ENCODE results near the gene MYO15A.

DNA sequence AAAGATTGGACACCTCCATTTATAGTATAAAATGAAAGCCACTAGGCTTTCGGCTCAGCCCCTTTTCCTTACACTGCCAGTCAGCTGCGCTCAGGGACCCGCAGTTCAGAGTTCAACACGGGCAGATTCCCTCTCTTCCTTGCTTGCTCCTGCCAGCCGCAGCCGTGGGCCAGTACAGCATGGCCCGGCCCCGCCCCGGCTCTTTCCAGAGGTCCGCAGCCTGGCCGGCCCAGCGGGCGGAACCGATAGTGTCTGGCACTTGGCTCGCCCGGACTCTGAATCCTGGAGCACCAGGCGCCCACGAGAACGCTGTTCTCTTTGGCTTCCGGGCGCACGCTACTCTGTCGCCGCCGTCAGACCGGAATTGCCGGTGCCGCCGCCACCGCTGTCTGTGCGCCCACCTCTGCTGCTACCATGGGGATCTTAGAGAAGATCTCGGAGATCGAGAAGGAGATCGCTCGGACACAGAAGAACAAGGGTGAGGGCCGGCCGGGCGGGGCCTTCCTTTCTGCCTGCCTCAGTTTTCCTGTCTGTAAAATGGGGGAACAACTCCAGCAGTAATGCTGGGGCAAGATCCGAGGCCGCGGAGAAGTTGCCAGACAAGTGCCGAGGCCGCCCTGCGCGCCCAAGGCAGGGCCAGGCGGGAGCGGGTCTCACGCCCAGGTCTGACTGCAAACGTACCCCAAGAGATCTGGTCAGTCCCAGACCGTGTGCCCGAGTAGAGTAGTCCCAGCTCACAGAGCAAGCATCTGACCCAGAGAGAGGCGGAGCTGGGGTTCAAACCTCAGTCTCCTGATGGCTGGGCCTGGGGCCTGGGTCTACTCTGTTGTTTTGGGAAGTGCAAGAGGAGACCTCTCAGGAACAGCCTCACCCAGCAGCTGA, 20.7 kb upstream of the MYO15A start, which contains the start of gene DRG2:
- TF ChIP-seq, protein P1, sequence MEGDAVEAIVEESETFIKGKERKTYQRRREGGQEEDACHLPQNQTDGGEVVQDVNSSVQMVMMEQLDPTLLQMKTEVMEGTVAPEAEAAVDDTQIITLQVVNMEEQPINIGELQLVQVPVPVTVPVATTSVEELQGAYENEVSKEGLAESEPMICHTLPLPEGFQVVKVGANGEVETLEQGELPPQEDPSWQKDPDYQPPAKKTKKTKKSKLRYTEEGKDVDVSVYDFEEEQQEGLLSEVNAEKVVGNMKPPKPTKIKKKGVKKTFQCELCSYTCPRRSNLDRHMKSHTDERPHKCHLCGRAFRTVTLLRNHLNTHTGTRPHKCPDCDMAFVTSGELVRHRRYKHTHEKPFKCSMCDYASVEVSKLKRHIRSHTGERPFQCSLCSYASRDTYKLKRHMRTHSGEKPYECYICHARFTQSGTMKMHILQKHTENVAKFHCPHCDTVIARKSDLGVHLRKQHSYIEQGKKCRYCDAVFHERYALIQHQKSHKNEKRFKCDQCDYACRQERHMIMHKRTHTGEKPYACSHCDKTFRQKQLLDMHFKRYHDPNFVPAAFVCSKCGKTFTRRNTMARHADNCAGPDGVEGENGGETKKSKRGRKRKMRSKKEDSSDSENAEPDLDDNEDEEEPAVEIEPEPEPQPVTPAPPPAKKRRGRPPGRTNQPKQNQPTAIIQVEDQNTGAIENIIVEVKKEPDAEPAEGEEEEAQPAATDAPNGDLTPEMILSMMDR (IDR thresholded peaks at IDR 0.05), result no peak
- TF ChIP-seq, protein P2, sequence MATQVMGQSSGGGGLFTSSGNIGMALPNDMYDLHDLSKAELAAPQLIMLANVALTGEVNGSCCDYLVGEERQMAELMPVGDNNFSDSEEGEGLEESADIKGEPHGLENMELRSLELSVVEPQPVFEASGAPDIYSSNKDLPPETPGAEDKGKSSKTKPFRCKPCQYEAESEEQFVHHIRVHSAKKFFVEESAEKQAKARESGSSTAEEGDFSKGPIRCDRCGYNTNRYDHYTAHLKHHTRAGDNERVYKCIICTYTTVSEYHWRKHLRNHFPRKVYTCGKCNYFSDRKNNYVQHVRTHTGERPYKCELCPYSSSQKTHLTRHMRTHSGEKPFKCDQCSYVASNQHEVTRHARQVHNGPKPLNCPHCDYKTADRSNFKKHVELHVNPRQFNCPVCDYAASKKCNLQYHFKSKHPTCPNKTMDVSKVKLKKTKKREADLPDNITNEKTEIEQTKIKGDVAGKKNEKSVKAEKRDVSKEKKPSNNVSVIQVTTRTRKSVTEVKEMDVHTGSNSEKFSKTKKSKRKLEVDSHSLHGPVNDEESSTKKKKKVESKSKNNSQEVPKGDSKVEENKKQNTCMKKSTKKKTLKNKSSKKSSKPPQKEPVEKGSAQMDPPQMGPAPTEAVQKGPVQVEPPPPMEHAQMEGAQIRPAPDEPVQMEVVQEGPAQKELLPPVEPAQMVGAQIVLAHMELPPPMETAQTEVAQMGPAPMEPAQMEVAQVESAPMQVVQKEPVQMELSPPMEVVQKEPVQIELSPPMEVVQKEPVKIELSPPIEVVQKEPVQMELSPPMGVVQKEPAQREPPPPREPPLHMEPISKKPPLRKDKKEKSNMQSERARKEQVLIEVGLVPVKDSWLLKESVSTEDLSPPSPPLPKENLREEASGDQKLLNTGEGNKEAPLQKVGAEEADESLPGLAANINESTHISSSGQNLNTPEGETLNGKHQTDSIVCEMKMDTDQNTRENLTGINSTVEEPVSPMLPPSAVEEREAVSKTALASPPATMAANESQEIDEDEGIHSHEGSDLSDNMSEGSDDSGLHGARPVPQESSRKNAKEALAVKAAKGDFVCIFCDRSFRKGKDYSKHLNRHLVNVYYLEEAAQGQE (IDR thresholded peaks at IDR 0.05; ENCODE audit: insufficient read depth in 1 of 2, low read depth in 2 of 2, low read length in 1 of 2), result no peak
- TF ChIP-seq POLR2AphosphoS5 (IDR thresholded peaks at IDR 0.05; ENCODE audit: low read depth, low read length) (peak; percentile 84), TCF7L2 (IDR thresholded peaks at IDR 0.05; ENCODE audit: low read depth, low read length) (no peak), SIN3A (IDR thresholded peaks at IDR 0.05; ENCODE audit: borderline replicate concordance, insufficient read depth, low read depth, low read length) (peak; percentile 69; the same call in 1 of the 2 replicates)

All from Panc1 (cell line).